ENCODE results near the gene CDHR3. TPM values are rescaled to one million over a fixed set of nuclear protein-coding genes. Genes with fewer than 3 reads are reported as not detected.

CDHR3 gene
- total and polyA plus RNA-seq, 10 of the 15 experiments (the other 5 are each of a cell fraction or from before 2014, with no cell fraction given), result 0.06 to 0.11 TPM; not detected in 8

- TF ChIP-seq, protein P1, sequence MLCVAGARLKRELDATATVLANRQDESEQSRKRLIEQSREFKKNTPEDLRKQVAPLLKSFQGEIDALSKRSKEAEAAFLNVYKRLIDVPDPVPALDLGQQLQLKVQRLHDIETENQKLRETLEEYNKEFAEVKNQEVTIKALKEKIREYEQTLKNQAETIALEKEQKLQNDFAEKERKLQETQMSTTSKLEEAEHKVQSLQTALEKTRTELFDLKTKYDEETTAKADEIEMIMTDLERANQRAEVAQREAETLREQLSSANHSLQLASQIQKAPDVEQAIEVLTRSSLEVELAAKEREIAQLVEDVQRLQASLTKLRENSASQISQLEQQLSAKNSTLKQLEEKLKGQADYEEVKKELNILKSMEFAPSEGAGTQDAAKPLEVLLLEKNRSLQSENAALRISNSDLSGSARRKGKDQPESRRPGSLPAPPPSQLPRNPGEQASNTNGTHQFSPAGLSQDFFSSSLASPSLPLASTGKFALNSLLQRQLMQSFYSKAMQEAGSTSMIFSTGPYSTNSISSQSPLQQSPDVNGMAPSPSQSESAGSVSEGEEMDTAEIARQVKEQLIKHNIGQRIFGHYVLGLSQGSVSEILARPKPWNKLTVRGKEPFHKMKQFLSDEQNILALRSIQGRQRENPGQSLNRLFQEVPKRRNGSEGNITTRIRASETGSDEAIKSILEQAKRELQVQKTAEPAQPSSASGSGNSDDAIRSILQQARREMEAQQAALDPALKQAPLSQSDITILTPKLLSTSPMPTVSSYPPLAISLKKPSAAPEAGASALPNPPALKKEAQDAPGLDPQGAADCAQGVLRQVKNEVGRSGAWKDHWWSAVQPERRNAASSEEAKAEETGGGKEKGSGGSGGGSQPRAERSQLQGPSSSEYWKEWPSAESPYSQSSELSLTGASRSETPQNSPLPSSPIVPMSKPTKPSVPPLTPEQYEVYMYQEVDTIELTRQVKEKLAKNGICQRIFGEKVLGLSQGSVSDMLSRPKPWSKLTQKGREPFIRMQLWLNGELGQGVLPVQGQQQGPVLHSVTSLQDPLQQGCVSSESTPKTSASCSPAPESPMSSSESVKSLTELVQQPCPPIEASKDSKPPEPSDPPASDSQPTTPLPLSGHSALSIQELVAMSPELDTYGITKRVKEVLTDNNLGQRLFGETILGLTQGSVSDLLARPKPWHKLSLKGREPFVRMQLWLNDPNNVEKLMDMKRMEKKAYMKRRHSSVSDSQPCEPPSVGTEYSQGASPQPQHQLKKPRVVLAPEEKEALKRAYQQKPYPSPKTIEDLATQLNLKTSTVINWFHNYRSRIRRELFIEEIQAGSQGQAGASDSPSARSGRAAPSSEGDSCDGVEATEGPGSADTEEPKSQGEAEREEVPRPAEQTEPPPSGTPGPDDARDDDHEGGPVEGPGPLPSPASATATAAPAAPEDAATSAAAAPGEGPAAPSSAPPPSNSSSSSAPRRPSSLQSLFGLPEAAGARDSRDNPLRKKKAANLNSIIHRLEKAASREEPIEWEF (IDR thresholded peaks at IDR 0.05; ENCODE audit: insufficient replicate concordance, low read depth, low read length), result no peak
- TF ChIP-seq EZH2 (IDR thresholded peaks at IDR 0.05; ENCODE audit: borderline replicate concordance, control insufficient read depth, low read depth, low read length), result no peak
- TF ChIP-seq, protein P2, sequence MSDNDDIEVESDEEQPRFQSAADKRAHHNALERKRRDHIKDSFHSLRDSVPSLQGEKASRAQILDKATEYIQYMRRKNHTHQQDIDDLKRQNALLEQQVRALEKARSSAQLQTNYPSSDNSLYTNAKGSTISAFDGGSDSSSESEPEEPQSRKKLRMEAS (IDR thresholded peaks at IDR 0.05; ENCODE audit: low read depth, low read length), result no peak
- no peak for TF ChIP-seq MXI1 (IDR thresholded peaks at IDR 0.05; ENCODE audit: low read depth, low read length)
- TF ChIP-seq GABPA (IDR thresholded peaks at IDR 0.05; ENCODE audit: low read depth), result no peak
- no peak for TF ChIP-seq EP300 (IDR thresholded peaks at IDR 0.05; ENCODE audit: borderline replicate concordance in 1 of 2, control insufficient read depth in 1 of 2, low read depth in 2 of 2, low read length in 2 of 2)
- 0 out of 2 replicates have a peak, but pooled peaks have one; percentile 1 for TF ChIP-seq HCFC1 (IDR thresholded peaks at IDR 0.05; ENCODE audit: low read length)
- TF ChIP-seq SMARCA5 (IDR thresholded peaks at IDR 0.05), result peak; percentile 47
- no peak for TF ChIP-seq STAT3 (IDR thresholded peaks at IDR 0.05; ENCODE audit: low read depth, low read length)
- TF ChIP-seq, protein P3, sequence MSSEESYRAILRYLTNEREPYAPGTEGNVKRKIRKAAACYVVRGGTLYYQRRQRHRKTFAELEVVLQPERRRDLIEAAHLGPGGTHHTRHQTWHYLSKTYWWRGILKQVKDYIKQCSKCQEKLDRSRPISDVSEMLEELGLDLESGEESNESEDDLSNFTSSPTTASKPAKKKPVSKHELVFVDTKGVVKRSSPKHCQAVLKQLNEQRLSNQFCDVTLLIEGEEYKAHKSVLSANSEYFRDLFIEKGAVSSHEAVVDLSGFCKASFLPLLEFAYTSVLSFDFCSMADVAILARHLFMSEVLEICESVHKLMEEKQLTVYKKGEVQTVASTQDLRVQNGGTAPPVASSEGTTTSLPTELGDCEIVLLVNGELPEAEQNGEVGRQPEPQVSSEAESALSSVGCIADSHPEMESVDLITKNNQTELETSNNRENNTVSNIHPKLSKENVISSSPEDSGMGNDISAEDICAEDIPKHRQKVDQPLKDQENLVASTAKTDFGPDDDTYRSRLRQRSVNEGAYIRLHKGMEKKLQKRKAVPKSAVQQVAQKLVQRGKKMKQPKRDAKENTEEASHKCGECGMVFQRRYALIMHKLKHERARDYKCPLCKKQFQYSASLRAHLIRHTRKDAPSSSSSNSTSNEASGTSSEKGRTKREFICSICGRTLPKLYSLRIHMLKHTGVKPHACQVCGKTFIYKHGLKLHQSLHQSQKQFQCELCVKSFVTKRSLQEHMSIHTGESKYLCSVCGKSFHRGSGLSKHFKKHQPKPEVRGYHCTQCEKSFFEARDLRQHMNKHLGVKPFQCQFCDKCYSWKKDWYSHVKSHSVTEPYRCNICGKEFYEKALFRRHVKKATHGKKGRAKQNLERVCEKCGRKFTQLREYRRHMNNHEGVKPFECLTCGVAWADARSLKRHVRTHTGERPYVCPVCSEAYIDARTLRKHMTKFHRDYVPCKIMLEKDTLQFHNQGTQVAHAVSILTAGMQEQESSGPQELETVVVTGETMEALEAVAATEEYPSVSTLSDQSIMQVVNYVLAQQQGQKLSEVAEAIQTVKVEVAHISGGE (CRISPR knock-in tag; IDR thresholded peaks at IDR 0.05), result no peak
- no peak for TF ChIP-seq TCF3 (IDR thresholded peaks at IDR 0.05; ENCODE audit: borderline replicate concordance, insufficient read depth, low read depth, low read length)
- TF ChIP-seq, protein P4, sequence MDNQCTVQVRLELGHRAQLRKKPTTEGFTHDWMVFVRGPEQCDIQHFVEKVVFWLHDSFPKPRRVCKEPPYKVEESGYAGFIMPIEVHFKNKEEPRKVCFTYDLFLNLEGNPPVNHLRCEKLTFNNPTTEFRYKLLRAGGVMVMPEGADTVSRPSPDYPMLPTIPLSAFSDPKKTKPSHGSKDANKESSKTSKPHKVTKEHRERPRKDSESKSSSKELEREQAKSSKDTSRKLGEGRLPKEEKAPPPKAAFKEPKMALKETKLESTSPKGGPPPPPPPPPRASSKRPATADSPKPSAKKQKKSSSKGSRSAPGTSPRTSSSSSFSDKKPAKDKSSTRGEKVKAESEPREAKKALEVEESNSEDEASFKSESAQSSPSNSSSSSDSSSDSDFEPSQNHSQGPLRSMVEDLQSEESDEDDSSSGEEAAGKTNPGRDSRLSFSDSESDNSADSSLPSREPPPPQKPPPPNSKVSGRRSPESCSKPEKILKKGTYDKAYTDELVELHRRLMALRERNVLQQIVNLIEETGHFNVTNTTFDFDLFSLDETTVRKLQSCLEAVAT (IDR thresholded peaks at IDR 0.05), result 0 out of 2 replicates have a peak, but pooled peaks have one; percentile 23
- no peak for TF ChIP-seq MEF2B (IDR thresholded peaks at IDR 0.05; ENCODE audit: partially characterized antibody, poor library complexity, severe bottlenecking)
- no peak for TF ChIP-seq HDGF (IDR thresholded peaks at IDR 0.05)
- TF ChIP-seq NFXL1 (IDR thresholded peaks at IDR 0.05; ENCODE audit: borderline replicate concordance), result no peak
- 0 out of 2 replicates have a peak, but pooled peaks have one; percentile 51 for TF ChIP-seq EED (IDR thresholded peaks at IDR 0.05; ENCODE audit: low read depth)
- no peak for TF ChIP-seq PAX8 (IDR thresholded peaks at IDR 0.05)
- TF ChIP-seq, protein P5, sequence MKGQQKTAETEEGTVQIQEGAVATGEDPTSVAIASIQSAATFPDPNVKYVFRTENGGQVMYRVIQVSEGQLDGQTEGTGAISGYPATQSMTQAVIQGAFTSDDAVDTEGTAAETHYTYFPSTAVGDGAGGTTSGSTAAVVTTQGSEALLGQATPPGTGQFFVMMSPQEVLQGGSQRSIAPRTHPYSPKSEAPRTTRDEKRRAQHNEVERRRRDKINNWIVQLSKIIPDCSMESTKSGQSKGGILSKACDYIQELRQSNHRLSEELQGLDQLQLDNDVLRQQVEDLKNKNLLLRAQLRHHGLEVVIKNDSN (IDR thresholded peaks at IDR 0.05; ENCODE audit: borderline replicate concordance, extremely low read length, insufficient read depth, low read depth, low read length), result no peak
These were observed 93.6 kb downstream of the CDHR3 start (continued) for GRCh38 chr7:106056513-106057203.

Measured in GM12878 (cell line).